ENCODE measurements around the gene WDR43.

- TF ChIP-seq CTCF (IDR thresholded peaks at IDR 0.05) (no peak), POLR2AphosphoS5 (IDR thresholded peaks at IDR 0.05) (no peak), EP300 (IDR thresholded peaks at IDR 0.05) (no peak), POLR2A (IDR thresholded peaks at IDR 0.05) (no peak)
Measured at GRCh38 chr2:28869494-28870145, 24.8 kb upstream of the WDR43 start.

Measured in stomach (tissue), 4 donors.